ENCODE results near the gene DCAF12. TPM values are rescaled to one million over a fixed set of nuclear protein-coding genes. Genes with fewer than 3 reads are reported as not detected.

DCAF12 gene
- total and polyA plus RNA-seq, 2 of the 13 experiments (the other 11 are each of a cell fraction or from before 2014, with no cell fraction given), result 26.8 to 37.4 TPM

GRCh38 chr9:34048727-34049629, 77.5 kb downstream of the DCAF12 start, which contains the start of gene UBAP2 (continued):
- TF ChIP-seq HNF4G (IDR thresholded peaks at IDR 0.05; ENCODE audit: borderline replicate concordance, low read depth, low read length) (no peak), HNF4G (CRISPR knock-in tag; IDR thresholded peaks at IDR 0.05; ENCODE audit: borderline replicate concordance, low read depth) (no peak), ZNF260 (CRISPR knock-in tag; IDR thresholded peaks at IDR 0.05; ENCODE audit: borderline replicate concordance, low read depth) (no peak), ZSCAN30 (CRISPR knock-in tag; IDR thresholded peaks at IDR 0.05) (no peak), STAT5B (CRISPR knock-in tag; IDR thresholded peaks at IDR 0.05) (no peak), KMT2A (CRISPR knock-in tag; IDR thresholded peaks at IDR 0.05) (peak; percentile 88), ZKSCAN1 (IDR thresholded peaks at IDR 0.05; ENCODE audit: low read length) (no peak; the same call in 1 of the 2 replicates), HIVEP1 (CRISPR knock-in tag; IDR thresholded peaks at IDR 0.05) (peak; percentile 89), CHD2 (IDR thresholded peaks at IDR 0.05; ENCODE audit: low read depth, low read length) (peak; percentile 48; the same call in 1 of the 2 replicates), ZFP91 (CRISPR knock-in tag; IDR thresholded peaks at IDR 0.05; ENCODE audit: borderline replicate concordance) (peak; percentile 64; the same call in 1 of the 2 replicates), ZNF768 (CRISPR knock-in tag; IDR thresholded peaks at IDR 0.05) (no peak; the same call in 1 of the 2 replicates), ZNF652 (CRISPR knock-in tag; IDR thresholded peaks at IDR 0.05; ENCODE audit: borderline replicate concordance, low read depth) (no peak), CSRNP1 (CRISPR knock-in tag; IDR thresholded peaks at IDR 0.05) (peak; percentile 94), MEIS1 (CRISPR knock-in tag; IDR thresholded peaks at IDR 0.05; ENCODE audit: borderline replicate concordance) (peak; percentile 53), TARDBP (CRISPR knock-in tag; IDR thresholded peaks at IDR 0.05) (peak; percentile 89), ZSCAN31 (CRISPR knock-in tag; IDR thresholded peaks at IDR 0.05; ENCODE audit: low read depth) (peak; percentile 39), ZKSCAN8 (CRISPR knock-in tag; IDR thresholded peaks at IDR 0.05; ENCODE audit: borderline replicate concordance) (peak; percentile 16; the same call in 1 of the 2 replicates), ZNF33B (CRISPR knock-in tag; IDR thresholded peaks at IDR 0.05) (peak; percentile 45; the same call in 1 of the 2 replicates), POLR2AphosphoS2 (IDR thresholded peaks at IDR 0.05; ENCODE audit: low read depth, low read length) (peak; percentile 76; the same call in 1 of the 2 replicates)
- TF ChIP-seq, protein P1, sequence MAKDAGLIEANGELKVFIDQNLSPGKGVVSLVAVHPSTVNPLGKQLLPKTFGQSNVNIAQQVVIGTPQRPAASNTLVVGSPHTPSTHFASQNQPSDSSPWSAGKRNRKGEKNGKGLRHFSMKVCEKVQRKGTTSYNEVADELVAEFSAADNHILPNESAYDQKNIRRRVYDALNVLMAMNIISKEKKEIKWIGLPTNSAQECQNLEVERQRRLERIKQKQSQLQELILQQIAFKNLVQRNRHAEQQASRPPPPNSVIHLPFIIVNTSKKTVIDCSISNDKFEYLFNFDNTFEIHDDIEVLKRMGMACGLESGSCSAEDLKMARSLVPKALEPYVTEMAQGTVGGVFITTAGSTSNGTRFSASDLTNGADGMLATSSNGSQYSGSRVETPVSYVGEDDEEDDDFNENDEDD (CRISPR knock-in tag; IDR thresholded peaks at IDR 0.05; ENCODE audit: borderline replicate concordance), result peak; percentile 99
- TF ChIP-seq, protein P2, sequence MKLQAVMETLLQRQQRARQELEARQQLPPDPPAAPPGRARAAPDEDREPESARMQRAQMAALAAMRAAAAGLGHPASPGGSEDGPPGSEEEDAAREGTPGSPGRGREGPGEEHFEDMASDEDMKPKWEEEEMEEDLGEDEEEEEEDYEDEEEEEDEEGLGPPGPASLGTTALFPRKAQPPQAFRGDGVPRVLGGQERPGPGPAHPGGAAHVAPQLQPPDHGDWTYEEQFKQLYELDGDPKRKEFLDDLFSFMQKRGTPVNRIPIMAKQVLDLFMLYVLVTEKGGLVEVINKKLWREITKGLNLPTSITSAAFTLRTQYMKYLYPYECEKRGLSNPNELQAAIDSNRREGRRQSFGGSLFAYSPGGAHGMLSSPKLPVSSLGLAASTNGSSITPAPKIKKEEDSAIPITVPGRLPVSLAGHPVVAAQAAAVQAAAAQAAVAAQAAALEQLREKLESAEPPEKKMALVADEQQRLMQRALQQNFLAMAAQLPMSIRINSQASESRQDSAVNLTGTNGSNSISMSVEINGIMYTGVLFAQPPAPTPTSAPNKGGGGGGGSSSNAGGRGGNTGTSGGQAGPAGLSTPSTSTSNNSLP (IDR thresholded peaks at IDR 0.05; ENCODE audit: low read depth, low read length), result no peak
- TF ChIP-seq, protein P3, sequence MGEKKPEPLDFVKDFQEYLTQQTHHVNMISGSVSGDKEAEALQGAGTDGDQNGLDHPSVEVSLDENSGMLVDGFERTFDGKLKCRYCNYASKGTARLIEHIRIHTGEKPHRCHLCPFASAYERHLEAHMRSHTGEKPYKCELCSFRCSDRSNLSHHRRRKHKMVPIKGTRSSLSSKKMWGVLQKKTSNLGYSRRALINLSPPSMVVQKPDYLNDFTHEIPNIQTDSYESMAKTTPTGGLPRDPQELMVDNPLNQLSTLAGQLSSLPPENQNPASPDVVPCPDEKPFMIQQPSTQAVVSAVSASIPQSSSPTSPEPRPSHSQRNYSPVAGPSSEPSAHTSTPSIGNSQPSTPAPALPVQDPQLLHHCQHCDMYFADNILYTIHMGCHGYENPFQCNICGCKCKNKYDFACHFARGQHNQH (CRISPR knock-in tag; IDR thresholded peaks at IDR 0.05), result no peak; the same call in none of the 2 replicates
